C4-2B (cell line): ENCODE measurements around the gene CCL4.
"Not testable (repeated sequence)": the region's sequence is repeated elsewhere in the genome, so short reads cannot be mapped to it uniquely, and the experiment has no call there.

ENCODE experiments used
- CTCF ChIP-seq: fragments of 450-650 bp; conservative IDR thresholded peaks from 2 replicates; pipeline ENCODE4 v1.5.1; 2017; ENCODE audit warnings: mild to moderate bottlenecking
- ZFX ChIP-seq: fragments of 450-650 bp; IDR thresholded peaks from 2 replicates; pipeline ENCODE4 v1.6.1; 2017

- not testable (repeated sequence) for TF ChIP-seq CTCF, ZFX
Measured at GRCh38 chr17:36087471-36087870, 16.2 kb upstream of the CCL4 start.
